Astrocyte (in vitro differentiated cells and primary cell): ENCODE data around the gene SLC48A1. TPM values are rescaled to one million over a fixed set of nuclear protein-coding genes. Genes with fewer than 3 reads are reported as not detected.

Experiments used
- DNase-seq: peaks from one replicate; pipeline ENCODE4 v3.0.0-alpha.2; 2010; ENCODE audit warnings: low read depth
- FAIRE-seq: peaks from 2 replicates; lab custom pipeline; 2011; peaks lifted over from hg19 to GRCh38; lab: Jason Lieb, UNC
- H2AFZ ChIP-seq: 2 replicates; pipeline ENCODE4 v1.6.0; 2012; ENCODE audit warnings: low read depth, low read length, inconsistent platforms
- H3K27ac ChIP-seq: 2 replicates; pipeline ENCODE4 v1.5.1; 2011; ENCODE audit warnings: low read depth, low read length, inconsistent platforms
- H3K27me3 ChIP-seq: 2 replicates; pipeline ENCODE4 v1.6.0; 2011; ENCODE audit warnings: low read length, inconsistent platforms; ENCODE audit not compliant: insufficient read depth
- H3K36me3 ChIP-seq: 2 replicates; pipeline ENCODE4 v1.5.1; 2011; ENCODE audit warnings: low read length, inconsistent platforms; ENCODE audit not compliant: insufficient read depth
- H3K4me1 ChIP-seq: 2 replicates; pipeline ENCODE4 v1.5.1; 2011; ENCODE audit warnings: low read length, inconsistent platforms; ENCODE audit not compliant: insufficient read depth
- H3K4me2 ChIP-seq: 2 replicates; pipeline ENCODE4 v1.6.0; 2012; ENCODE audit warnings: low read length, inconsistent platforms
- H3K4me3 ChIP-seq: 2 replicates; pipeline ENCODE4 v1.5.1; 2011; ENCODE audit warnings: low read depth, mild to moderate bottlenecking, low read length, inconsistent platforms; ENCODE audit not compliant: insufficient read depth
- H3K79me2 ChIP-seq: 2 replicates; pipeline ENCODE4 v1.6.0; 2012; ENCODE audit warnings: mild to moderate bottlenecking, low read length, inconsistent platforms; ENCODE audit not compliant: insufficient read depth
- H3K9ac ChIP-seq: 2 replicates; pipeline ENCODE4 v1.6.0; 2012; ENCODE audit warnings: mild to moderate bottlenecking, low read length, inconsistent platforms
- H3K9me3 ChIP-seq: 2 replicates; pipeline ENCODE4 v1.5.1; 2012; ENCODE audit warnings: low read depth, mild to moderate bottlenecking, low read length, inconsistent platforms; ENCODE audit not compliant: insufficient read depth
- H4K20me1 ChIP-seq: 2 replicates; pipeline ENCODE4 v1.6.0; 2012; ENCODE audit warnings: low read length, inconsistent platforms; ENCODE audit not compliant: insufficient read depth
- H3K27ac Mint-ChIP-seq: one replicate; pipeline ENCODE4 v1.8.0; 2021; ENCODE audit warnings: mild to moderate bottlenecking, mixed read lengths; ENCODE audit not compliant: unreplicated experiment
- H3K27me3 Mint-ChIP-seq: one replicate; pipeline ENCODE4 v1.8.0; 2021; ENCODE audit warnings: low read depth, mixed read lengths; ENCODE audit not compliant: unreplicated experiment
- H3K36me3 Mint-ChIP-seq: one replicate; pipeline ENCODE4 v1.8.0; 2021; ENCODE audit warnings: low read depth, mixed read lengths; ENCODE audit not compliant: unreplicated experiment
- H3K4me1 Mint-ChIP-seq: one replicate; pipeline ENCODE4 v1.8.0; 2021; ENCODE audit warnings: low read depth, mixed read lengths; ENCODE audit not compliant: unreplicated experiment
- H3K4me3 Mint-ChIP-seq: one replicate; pipeline ENCODE4 v1.8.0; 2021; ENCODE audit warnings: mild to moderate bottlenecking, moderate library complexity, mixed read lengths; ENCODE audit not compliant: unreplicated experiment
- H3K9me3 Mint-ChIP-seq: one replicate; pipeline ENCODE4 v1.8.0; 2021; ENCODE audit warnings: mild to moderate bottlenecking, mixed read lengths; ENCODE audit not compliant: unreplicated experiment
- EZH2 ChIP-seq: IDR thresholded peaks from 2 replicates; pipeline ENCODE4 v1.6.1; 2012; ENCODE audit warnings: mild to moderate bottlenecking, low read length, inconsistent platforms; ENCODE audit not compliant: insufficient read depth
- total RNA-seq: library from RNA; stranded (reverse); gene quantifications from 2 replicates; pipeline ENCODE4 v1.2.1, GENCODE V29; 2021
- TF ChIP-seq, protein P1 (sequence below): IDR thresholded peaks from 2 replicates; pipeline ENCODE4 v1.5.1; 2011; ENCODE audit warnings: low read depth, mild to moderate bottlenecking, inconsistent platforms, low read length, moderate library complexity; ENCODE audit not compliant: insufficient read depth

The SLC48A1 gene
- total RNA-seq, 1 donor from 2014 or later, result 23.8 TPM

DNA sequence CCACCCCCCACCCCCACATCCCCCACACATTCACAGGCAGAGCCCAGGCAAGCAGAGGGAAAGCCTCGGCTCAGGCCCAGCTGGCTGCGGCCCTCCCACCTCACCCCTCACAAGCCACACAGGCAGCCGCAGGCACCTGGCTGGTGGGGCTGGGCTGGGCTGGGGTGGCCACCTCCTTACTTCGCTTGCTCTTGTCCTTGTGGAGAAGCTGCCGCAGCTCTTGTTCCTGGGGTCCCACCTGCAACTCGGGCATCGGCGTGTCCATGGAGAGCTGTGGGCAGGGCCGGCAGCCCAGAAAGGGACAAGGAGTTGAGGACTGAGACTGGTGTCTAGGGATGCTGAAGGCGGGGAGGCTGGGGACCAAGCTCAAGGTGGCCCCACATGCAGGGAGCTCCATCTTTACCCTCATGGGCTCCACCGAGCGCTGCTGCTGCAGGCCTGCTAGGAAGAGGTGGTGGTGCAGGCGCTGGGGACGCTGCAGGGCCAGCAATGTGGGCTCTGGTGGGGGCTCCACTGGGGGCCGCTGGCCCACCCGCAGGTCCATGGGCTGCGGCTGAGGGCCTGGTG is 25.4 kb downstream of the SLC48A1 start:
- Mint-ChIP-seq H3K4me3 (no peak overlapping the region), H3K27me3 (no peaks in the 10 kb centered on the region), H3K4me1 (peaks cover 11% of the 10 kb centered on the region), H3K27ac (no peak overlapping the region), H3K36me3 (peaks cover 7% of the 10 kb centered on the region), H3K9me3 (no peaks in the 10 kb centered on the region)
- Histone ChIP-seq H3K4me3 (no peak overlapping the region), H3K4me1 (peaks cover 3% of the 10 kb centered on the region), H3K79me2 (peaks cover 51% of the 10 kb centered on the region), H4K20me1 (peaks cover 80% of the 10 kb centered on the region), H3K9ac (no peak overlapping the region), H3K27me3 (no peaks in the 10 kb centered on the region), H3K27ac (no peak overlapping the region), H3K36me3 (peaks cover 15% of the 10 kb centered on the region), H3K9me3 (no peaks in the 10 kb centered on the region), H3K4me2 (no peak overlapping the region), H2AFZ (no peak overlapping the region)
- no peak for TF ChIP-seq EZH2
- TF ChIP-seq, protein P1, sequence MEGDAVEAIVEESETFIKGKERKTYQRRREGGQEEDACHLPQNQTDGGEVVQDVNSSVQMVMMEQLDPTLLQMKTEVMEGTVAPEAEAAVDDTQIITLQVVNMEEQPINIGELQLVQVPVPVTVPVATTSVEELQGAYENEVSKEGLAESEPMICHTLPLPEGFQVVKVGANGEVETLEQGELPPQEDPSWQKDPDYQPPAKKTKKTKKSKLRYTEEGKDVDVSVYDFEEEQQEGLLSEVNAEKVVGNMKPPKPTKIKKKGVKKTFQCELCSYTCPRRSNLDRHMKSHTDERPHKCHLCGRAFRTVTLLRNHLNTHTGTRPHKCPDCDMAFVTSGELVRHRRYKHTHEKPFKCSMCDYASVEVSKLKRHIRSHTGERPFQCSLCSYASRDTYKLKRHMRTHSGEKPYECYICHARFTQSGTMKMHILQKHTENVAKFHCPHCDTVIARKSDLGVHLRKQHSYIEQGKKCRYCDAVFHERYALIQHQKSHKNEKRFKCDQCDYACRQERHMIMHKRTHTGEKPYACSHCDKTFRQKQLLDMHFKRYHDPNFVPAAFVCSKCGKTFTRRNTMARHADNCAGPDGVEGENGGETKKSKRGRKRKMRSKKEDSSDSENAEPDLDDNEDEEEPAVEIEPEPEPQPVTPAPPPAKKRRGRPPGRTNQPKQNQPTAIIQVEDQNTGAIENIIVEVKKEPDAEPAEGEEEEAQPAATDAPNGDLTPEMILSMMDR, result no peak
- FAIRE-seq, result no peak
- no peak for DNase-seq

GRCh38 chr12:47799357-47799955 is 26.4 kb downstream of the SLC48A1 start:
- H3K27ac ChIP-seq, result no peak overlapping the region
- peak overlapping the region; percentile 34 for H3K27ac Mint-ChIP-seq
- H3K4me3 ChIP-seq, result no peak overlapping the region
- TF ChIP-seq EZH2, result no peak
- TF ChIP-seq, protein P1, result no peak
- H3K9ac ChIP-seq, result peak overlapping the region; percentile 1
- no peaks in the 10 kb centered on the region for H3K27me3 ChIP-seq
- H4K20me1 ChIP-seq, result peaks cover 80% of the 10 kb centered on the region
- H3K36me3 ChIP-seq, result peaks cover 6% of the 10 kb centered on the region
- FAIRE-seq (no peak), DNase-seq (no peak)
- H3K9me3 ChIP-seq, result no peaks in the 10 kb centered on the region
- H3K9me3 Mint-ChIP-seq, result no peaks in the 10 kb centered on the region
- no peak overlapping the region for H2AFZ ChIP-seq
- H3K4me3 Mint-ChIP-seq, result no peak overlapping the region
- peaks cover 11% of the 10 kb centered on the region for H3K4me1 Mint-ChIP-seq
- no peaks in the 10 kb centered on the region for H3K27me3 Mint-ChIP-seq
- H3K4me1 ChIP-seq, result peaks cover 3% of the 10 kb centered on the region
- peaks cover 7% of the 10 kb centered on the region for H3K36me3 Mint-ChIP-seq
- H3K79me2 ChIP-seq, result peaks cover 61% of the 10 kb centered on the region
- no peak overlapping the region for H3K4me2 ChIP-seq

GRCh38 chr12:47800582-47800981 is 27.5 kb downstream of the SLC48A1 start:
- Histone ChIP-seq H3K4me3 (no peak overlapping the region), H4K20me1 (peaks cover 84% of the 10 kb centered on the region), H3K27ac (no peak overlapping the region), H3K4me1 (peaks cover 3% of the 10 kb centered on the region), H3K4me2 (no peak overlapping the region), H3K9ac (no peak overlapping the region), H3K36me3 (peaks cover 2% of the 10 kb centered on the region), H3K9me3 (no peaks in the 10 kb centered on the region), H3K79me2 (peaks cover 73% of the 10 kb centered on the region), H2AFZ (no peak overlapping the region), H3K27me3 (no peaks in the 10 kb centered on the region)
- Mint-ChIP-seq H3K36me3 (peaks cover 10% of the 10 kb centered on the region), H3K9me3 (no peaks in the 10 kb centered on the region), H3K4me1 (peaks cover 14% of the 10 kb centered on the region), H3K4me3 (no peak overlapping the region), H3K27ac (no peak overlapping the region), H3K27me3 (no peaks in the 10 kb centered on the region)
- no peak for DNase-seq
- TF ChIP-seq EZH2, result no peak
- TF ChIP-seq, protein P1, result no peak
- FAIRE-seq, result no peak
